ENCODE data around the gene RNF144A. TPM values are rescaled to one million over a fixed set of nuclear protein-coding genes. Genes with fewer than 3 reads are reported as not detected.

Gene RNF144A
- total and polyA plus RNA-seq, 2 donors (not counting 3 experiments of a cell fraction or from before 2014, with no cell fraction given) = 9.7 to 28.8 TPM

GRCh38 chr2:7057865-7058400 lies 140.7 kb downstream of the RNF144A start:
- peaks cover 0 to 3% of the 10 kb centered on the region in 2 experiments for H3K27me3 ChIP-seq (ENCODE audit: control insufficient read depth in 2 of 2, insufficient read depth in 2 of 2, low read length in 2 of 2)
- no peak overlapping the region for H3K4me2 ChIP-seq (ENCODE audit: insufficient read depth, low read length)
- H3K4me1 ChIP-seq (ENCODE audit: control insufficient read depth, extremely low read depth, insufficient read depth, low read length) = no peaks in the 10 kb centered on the region
- intact Hi-C loops (cut with micrococcal nuclease) = no loop called here
- no peaks in the 10 kb centered on the region for H3K9me1 ChIP-seq (replicated peaks; ENCODE audit: control insufficient read depth, extremely low read depth, insufficient read depth, low read length)
- TF ChIP-seq EZH2 (IDR thresholded peaks at IDR 0.05; ENCODE audit: borderline replicate concordance, low read depth, low read length, severe bottlenecking) (no peak), JUN (IDR thresholded peaks at IDR 0.05; ENCODE audit: borderline replicate concordance, insufficient read depth, insufficient read length, low read depth) (no peak), FOS (IDR thresholded peaks at IDR 0.05; ENCODE audit: borderline replicate concordance, insufficient read depth, low read length) (no peak), POLR2AphosphoS5 (IDR thresholded peaks at IDR 0.05; ENCODE audit: insufficient read depth, low read depth, low read length) (no peak), MYC (IDR thresholded peaks at IDR 0.05; ENCODE audit: low read depth, low read length) (no peak), GATA2 (IDR thresholded peaks at IDR 0.05; ENCODE audit: insufficient read depth, insufficient read length, low read depth, low read length) (no peak), POLR2A (IDR thresholded peaks at IDR 0.05; ENCODE audit: low read depth, low read length) (no peak)
- TF ChIP-seq, protein P1, sequence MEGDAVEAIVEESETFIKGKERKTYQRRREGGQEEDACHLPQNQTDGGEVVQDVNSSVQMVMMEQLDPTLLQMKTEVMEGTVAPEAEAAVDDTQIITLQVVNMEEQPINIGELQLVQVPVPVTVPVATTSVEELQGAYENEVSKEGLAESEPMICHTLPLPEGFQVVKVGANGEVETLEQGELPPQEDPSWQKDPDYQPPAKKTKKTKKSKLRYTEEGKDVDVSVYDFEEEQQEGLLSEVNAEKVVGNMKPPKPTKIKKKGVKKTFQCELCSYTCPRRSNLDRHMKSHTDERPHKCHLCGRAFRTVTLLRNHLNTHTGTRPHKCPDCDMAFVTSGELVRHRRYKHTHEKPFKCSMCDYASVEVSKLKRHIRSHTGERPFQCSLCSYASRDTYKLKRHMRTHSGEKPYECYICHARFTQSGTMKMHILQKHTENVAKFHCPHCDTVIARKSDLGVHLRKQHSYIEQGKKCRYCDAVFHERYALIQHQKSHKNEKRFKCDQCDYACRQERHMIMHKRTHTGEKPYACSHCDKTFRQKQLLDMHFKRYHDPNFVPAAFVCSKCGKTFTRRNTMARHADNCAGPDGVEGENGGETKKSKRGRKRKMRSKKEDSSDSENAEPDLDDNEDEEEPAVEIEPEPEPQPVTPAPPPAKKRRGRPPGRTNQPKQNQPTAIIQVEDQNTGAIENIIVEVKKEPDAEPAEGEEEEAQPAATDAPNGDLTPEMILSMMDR (IDR thresholded peaks at IDR 0.05; ENCODE audit: extremely low read depth in 1 of 2, insufficient read depth in 1 of 2, low read depth in 1 of 2, low read length in 2 of 2) = no peak
- TF ChIP-seq, protein P2, sequence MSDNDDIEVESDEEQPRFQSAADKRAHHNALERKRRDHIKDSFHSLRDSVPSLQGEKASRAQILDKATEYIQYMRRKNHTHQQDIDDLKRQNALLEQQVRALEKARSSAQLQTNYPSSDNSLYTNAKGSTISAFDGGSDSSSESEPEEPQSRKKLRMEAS (IDR thresholded peaks at IDR 0.05; ENCODE audit: insufficient read depth, insufficient read length) = no peak
- no TSS peak for BruUV-seq (replicated peaks)
- H3K4me3 ChIP-seq (replicated peaks in 1 of 3; ENCODE audit: insufficient read depth in 1 of 3, low read depth in 1 of 3, low read length in 3 of 3) = no peak overlapping the region
- no peak overlapping the region for H2AFZ ChIP-seq (ENCODE audit: low read depth, low read length)
- no peaks in the 10 kb centered on the region for H3K9me3 ChIP-seq (replicated peaks; ENCODE audit: control insufficient read depth, insufficient read depth, low read length)
- no peaks in the 10 kb centered on the region for H3K36me3 ChIP-seq (ENCODE audit: control insufficient read depth in 2 of 2, extremely low read depth in 1 of 2, insufficient read depth in 2 of 2, low read length in 2 of 2)
- no peaks in the 10 kb centered on the region for H3K79me2 ChIP-seq (ENCODE audit: control insufficient read depth, insufficient read depth, low read length)
- CTCF ChIA-PET = interaction anchor here (1.1 to 2.6 kb wide), 2 partner anchors 14 to 27 kb away, joined by 5 to 23 read pairs; no protein-coding TSS in a partner anchor
- POLR2A ChIA-PET = interaction anchor here (0.7 kb wide), 1 partner anchor 28 kb away, joined by 6 read pairs; no protein-coding TSS in a partner anchor
- FAIRE-seq (no peak), DNase-seq (ENCODE audit: low read depth, low spot score) (no peak)
- dilution Hi-C loops (cut with MboI; ENCODE audit: extremely low pct_ligation_motif_present, low sequenced_read_pairs) = no loop called here
- no peak overlapping the region for H3K27ac ChIP-seq (ENCODE audit: insufficient read depth, low read depth, low read length)
- no peaks in the 10 kb centered on the region for H4K20me1 ChIP-seq (replicated peaks; ENCODE audit: control insufficient read depth, extremely low read depth, insufficient read depth, low read length)
- H3K9ac ChIP-seq (replicated peaks; ENCODE audit: extremely low read depth, insufficient read depth, low read length) = no peak overlapping the region

Measured in endothelial cell of umbilical vein (primary cell).